WTC11 (cell line): ENCODE data around the gene BMP2K.

Source experiments
- ATF3 ChIP-seq: sonication (generic); formaldehyde crosslinking; conservative IDR thresholded peaks from 2 replicates; pipeline ENCODE4 v1.8.1; 2022; ENCODE audit warnings: mild to moderate bottlenecking, missing genetic modification reagents
- CBFB ChIP-seq: sonication (generic); formaldehyde crosslinking; IDR thresholded peaks from 2 replicates; pipeline ENCODE4 v1.8.1; 2022; ENCODE audit warnings: mild to moderate bottlenecking, low read depth, missing genetic modification reagents
- CDX4 ChIP-seq: fragments of 250-450 bp; sonication (Bioruptor Pico); IDR thresholded peaks from 2 replicates; pipeline ENCODE4 v1.9.0; 2021; ENCODE audit warnings: moderate library complexity, mild to moderate bottlenecking, inconsistent platforms, borderline replicate concordance
- FOXJ3 ChIP-seq: sonication (generic); formaldehyde crosslinking; IDR thresholded peaks from 2 replicates; pipeline ENCODE4 v1.9.0; 2021; ENCODE audit warnings: missing genetic modification reagents, mild to moderate bottlenecking, borderline replicate concordance
- FOXP4 ChIP-seq: sonication (generic); formaldehyde crosslinking; IDR thresholded peaks from 2 replicates; pipeline ENCODE4 v1.8.0; 2022; ENCODE audit warnings: mild to moderate bottlenecking, missing genetic modification reagents
- GABPB1 ChIP-seq: sonication (generic); formaldehyde crosslinking; IDR thresholded peaks from 2 replicates; pipeline ENCODE4 v1.8.1; 2023; ENCODE audit warnings: mild to moderate bottlenecking, missing genetic modification reagents
- NFYB ChIP-seq: sonication (generic); formaldehyde crosslinking; conservative IDR thresholded peaks from 2 replicates; pipeline ENCODE4 v1.8.0; 2022; ENCODE audit warnings: low read depth, missing genetic modification reagents
- PREB ChIP-seq: sonication (generic); formaldehyde crosslinking; IDR thresholded peaks from 2 replicates; pipeline ENCODE4 v1.8.1; 2022; ENCODE audit warnings: mild to moderate bottlenecking, missing genetic modification reagents, moderate library complexity, borderline replicate concordance
- TEAD4 ChIP-seq: sonication (generic); formaldehyde crosslinking; IDR thresholded peaks from 2 replicates; pipeline ENCODE4 v1.8.0; 2022; ENCODE audit warnings: mild to moderate bottlenecking, missing genetic modification reagents
- ZNF423 ChIP-seq: fragments of 250-450 bp; sonication (Bioruptor Pico); IDR thresholded peaks from 2 replicates; pipeline ENCODE4 v2.1.2; 2022; ENCODE audit warnings: mild to moderate bottlenecking, moderate library complexity
- TF ChIP-seq, protein P1 (sequence below): fragments of 200-600 bp; IDR thresholded peaks from 2 replicates; pipeline ENCODE4 v1.8.0; 2022; ENCODE audit warnings: antibody characterized with exemption
- TF ChIP-seq, protein P2 (sequence below): sonication (generic); formaldehyde crosslinking; conservative IDR thresholded peaks from 2 replicates; pipeline ENCODE4 v1.8.1; 2023; ENCODE audit warnings: mild to moderate bottlenecking, low read depth, missing genetic modification reagents, moderate library complexity

- TF ChIP-seq, protein P1, sequence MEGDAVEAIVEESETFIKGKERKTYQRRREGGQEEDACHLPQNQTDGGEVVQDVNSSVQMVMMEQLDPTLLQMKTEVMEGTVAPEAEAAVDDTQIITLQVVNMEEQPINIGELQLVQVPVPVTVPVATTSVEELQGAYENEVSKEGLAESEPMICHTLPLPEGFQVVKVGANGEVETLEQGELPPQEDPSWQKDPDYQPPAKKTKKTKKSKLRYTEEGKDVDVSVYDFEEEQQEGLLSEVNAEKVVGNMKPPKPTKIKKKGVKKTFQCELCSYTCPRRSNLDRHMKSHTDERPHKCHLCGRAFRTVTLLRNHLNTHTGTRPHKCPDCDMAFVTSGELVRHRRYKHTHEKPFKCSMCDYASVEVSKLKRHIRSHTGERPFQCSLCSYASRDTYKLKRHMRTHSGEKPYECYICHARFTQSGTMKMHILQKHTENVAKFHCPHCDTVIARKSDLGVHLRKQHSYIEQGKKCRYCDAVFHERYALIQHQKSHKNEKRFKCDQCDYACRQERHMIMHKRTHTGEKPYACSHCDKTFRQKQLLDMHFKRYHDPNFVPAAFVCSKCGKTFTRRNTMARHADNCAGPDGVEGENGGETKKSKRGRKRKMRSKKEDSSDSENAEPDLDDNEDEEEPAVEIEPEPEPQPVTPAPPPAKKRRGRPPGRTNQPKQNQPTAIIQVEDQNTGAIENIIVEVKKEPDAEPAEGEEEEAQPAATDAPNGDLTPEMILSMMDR, result no peak
- TF ChIP-seq CDX4 (CRISPR knock-in tag) (no peak), GABPB1 (CRISPR knock-in tag) (no peak), ATF3 (CRISPR knock-in tag) (no peak), CBFB (CRISPR knock-in tag) (no peak), FOXP4 (CRISPR knock-in tag) (no peak), PREB (CRISPR knock-in tag) (no peak), ZNF423 (CRISPR knock-in tag) (no peak), TEAD4 (CRISPR knock-in tag) (no peak), FOXJ3 (CRISPR knock-in tag) (no peak), NFYB (CRISPR knock-in tag) (no peak)
- TF ChIP-seq, protein P2, sequence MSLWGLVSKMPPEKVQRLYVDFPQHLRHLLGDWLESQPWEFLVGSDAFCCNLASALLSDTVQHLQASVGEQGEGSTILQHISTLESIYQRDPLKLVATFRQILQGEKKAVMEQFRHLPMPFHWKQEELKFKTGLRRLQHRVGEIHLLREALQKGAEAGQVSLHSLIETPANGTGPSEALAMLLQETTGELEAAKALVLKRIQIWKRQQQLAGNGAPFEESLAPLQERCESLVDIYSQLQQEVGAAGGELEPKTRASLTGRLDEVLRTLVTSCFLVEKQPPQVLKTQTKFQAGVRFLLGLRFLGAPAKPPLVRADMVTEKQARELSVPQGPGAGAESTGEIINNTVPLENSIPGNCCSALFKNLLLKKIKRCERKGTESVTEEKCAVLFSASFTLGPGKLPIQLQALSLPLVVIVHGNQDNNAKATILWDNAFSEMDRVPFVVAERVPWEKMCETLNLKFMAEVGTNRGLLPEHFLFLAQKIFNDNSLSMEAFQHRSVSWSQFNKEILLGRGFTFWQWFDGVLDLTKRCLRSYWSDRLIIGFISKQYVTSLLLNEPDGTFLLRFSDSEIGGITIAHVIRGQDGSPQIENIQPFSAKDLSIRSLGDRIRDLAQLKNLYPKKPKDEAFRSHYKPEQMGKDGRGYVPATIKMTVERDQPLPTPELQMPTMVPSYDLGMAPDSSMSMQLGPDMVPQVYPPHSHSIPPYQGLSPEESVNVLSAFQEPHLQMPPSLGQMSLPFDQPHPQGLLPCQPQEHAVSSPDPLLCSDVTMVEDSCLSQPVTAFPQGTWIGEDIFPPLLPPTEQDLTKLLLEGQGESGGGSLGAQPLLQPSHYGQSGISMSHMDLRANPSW (CRISPR knock-in tag), result no peak
These were observed 51.0 kb downstream of the BMP2K start for GRCh38 chr4:78827191-78827590.
